ENCODE results near the gene ALDH1A3.

Gene ALDH1A3

GRCh38 chr15:100859970-100860828 lies 19.4 kb upstream of the ALDH1A3 start:
- no peak for TF ChIP-seq CTCF (IDR thresholded peaks at IDR 0.05; ENCODE audit: low read depth, low read length)
- DNase-seq (ENCODE audit: extremely low read depth, low read depth), result no peak

DNA sequence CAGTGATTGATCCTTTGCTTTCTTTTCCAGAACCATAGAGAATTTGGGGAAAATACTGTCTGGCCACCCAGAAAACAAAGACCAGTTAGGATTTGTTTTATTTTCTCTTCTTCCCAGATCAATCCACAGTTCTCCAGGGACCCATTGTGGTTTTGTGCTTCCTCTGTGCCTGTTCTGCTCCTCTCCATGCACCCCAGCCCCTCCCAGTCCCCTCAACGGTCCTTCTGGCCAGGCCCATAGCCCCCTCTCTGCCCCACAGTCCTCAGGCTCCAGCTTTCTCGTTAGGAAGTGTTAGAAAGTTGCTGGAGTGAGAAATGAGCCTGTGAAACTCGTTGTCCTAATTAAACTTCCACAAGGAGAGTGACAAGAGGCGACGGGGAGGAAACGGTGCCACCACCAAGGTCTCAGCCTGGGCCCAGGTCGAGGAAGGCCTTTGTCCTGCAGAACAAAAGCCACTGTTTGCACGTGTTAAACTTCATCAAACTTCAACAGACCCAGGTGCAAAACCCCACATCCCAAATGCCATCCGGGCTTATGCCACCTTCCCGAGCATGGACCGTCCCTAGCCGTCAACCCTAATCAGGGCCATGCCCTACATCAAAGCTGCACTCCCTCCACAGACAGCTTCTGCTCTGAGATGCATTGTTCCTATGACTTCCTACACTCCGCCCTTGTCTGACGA lies 18.7 kb upstream of the ALDH1A3 start:
- no peak for DNase-seq (ENCODE audit: extremely low read depth, low read depth)
- TF ChIP-seq CTCF (IDR thresholded peaks at IDR 0.05; ENCODE audit: low read depth, low read length), result no peak

GRCh38 chr15:100861511-100861991 lies 18.1 kb upstream of the ALDH1A3 start:
- TF ChIP-seq CTCF (IDR thresholded peaks at IDR 0.05; ENCODE audit: low read depth, low read length), result no peak
- DNase-seq (ENCODE audit: extremely low read depth, low read depth), result no peak

DNA sequence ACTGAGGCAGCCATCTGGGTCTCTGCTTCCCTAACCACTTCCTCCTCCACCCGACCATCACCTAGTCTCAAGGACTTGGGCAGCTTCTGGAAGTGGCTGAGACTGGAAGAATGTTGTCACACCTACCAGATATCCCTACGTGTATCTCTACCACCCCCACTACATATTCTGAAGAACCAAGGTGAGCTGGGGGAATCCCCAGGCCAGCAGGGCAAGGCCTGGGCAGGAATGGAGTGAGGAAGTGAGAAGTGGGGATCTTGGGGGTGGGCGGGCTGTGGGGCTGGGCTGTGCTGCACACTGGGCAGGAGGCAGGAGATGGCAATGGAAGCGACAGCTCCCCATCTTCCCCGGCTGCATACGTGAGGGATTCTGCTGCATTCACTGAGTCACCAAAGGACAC lies 17.5 kb upstream of the ALDH1A3 start:
- no peak for DNase-seq (ENCODE audit: extremely low read depth, low read depth)
- TF ChIP-seq CTCF (IDR thresholded peaks at IDR 0.05; ENCODE audit: low read depth, low read length), result no peak

GRCh38 chr15:100863075-100863795 lies 16.4 kb upstream of the ALDH1A3 start:
- no peak for TF ChIP-seq CTCF (IDR thresholded peaks at IDR 0.05; ENCODE audit: low read depth, low read length)
- no peak for DNase-seq (ENCODE audit: extremely low read depth, low read depth)

GRCh38 chr15:100863796-100864267 lies 15.8 kb upstream of the ALDH1A3 start:
- no peak for TF ChIP-seq CTCF (IDR thresholded peaks at IDR 0.05; ENCODE audit: low read depth, low read length)

More at GRCh38 chr15:100863796-100864267, 15.8 kb upstream of the ALDH1A3 start:
- no peak for DNase-seq (ENCODE audit: extremely low read depth, low read depth)

Measured in AG09319 (cell line).